GM21526 (cell line): ENCODE results near the gene NBPF1.
"Not testable (repeated sequence)": the region's sequence is repeated elsewhere in the genome, so short reads cannot be mapped to it uniquely, and the experiment has no call there.

Experiments used
- ATAC-seq: cut with Tn5 transposase; IDR thresholded peaks from one replicate; pipeline ENCODE4 v1.9.1; 2021; ENCODE audit warnings: moderate library complexity; ENCODE audit not compliant: unreplicated experiment, low FRiP score

The NBPF1 gene

GRCh38 chr1:16642025-16642966 lies 28.9 kb upstream of the NBPF1 start:
- not testable (repeated sequence) for ATAC-seq

- not testable (repeated sequence) for ATAC-seq
Observed at GRCh38 chr1:16641159-16641975, 28.0 kb upstream of the NBPF1 start.

- ATAC-seq: not testable (repeated sequence)
Observed at GRCh38 chr1:16639091-16640031, 26.0 kb upstream of the NBPF1 start.

GRCh38 chr1:16637941-16638778 lies 24.8 kb upstream of the NBPF1 start:
- not testable (repeated sequence) for ATAC-seq

- ATAC-seq: not testable (repeated sequence)
Observed at GRCh38 chr1:16636551-16637195, 23.3 kb upstream of the NBPF1 start.

- not testable (repeated sequence) for ATAC-seq
Observed at GRCh38 chr1:16635959-16636358, 22.6 kb upstream of the NBPF1 start.

- ATAC-seq: not testable (repeated sequence)
Observed at GRCh38 chr1:16633540-16634282, 20.3 kb upstream of the NBPF1 start.

GRCh38 chr1:16632044-16632850 lies 18.9 kb upstream of the NBPF1 start:
- not testable (repeated sequence) for ATAC-seq

GRCh38 chr1:16631248-16632043 lies 18.1 kb upstream of the NBPF1 start:
- ATAC-seq: no peak

GRCh38 chr1:16630661-16631247 lies 17.4 kb upstream of the NBPF1 start:
- no peak for ATAC-seq

GRCh38 chr1:16629916-16630530 lies 16.7 kb upstream of the NBPF1 start:
- not testable (repeated sequence) for ATAC-seq

- ATAC-seq: no peak
Observed at GRCh38 chr1:16628361-16629111, 15.2 kb upstream of the NBPF1 start.

- not testable (repeated sequence) for ATAC-seq
Observed at GRCh38 chr1:16626409-16626983, 13.1 kb upstream of the NBPF1 start.

GRCh38 chr1:16625497-16626408 lies 12.4 kb upstream of the NBPF1 start:
- no peak for ATAC-seq
